B cell (primary cell): Measurements from ENCODE around the gene MEA1. TPM values are rescaled to one million over a fixed set of nuclear protein-coding genes. Genes with fewer than 3 reads are reported as not detected.
A peak's percentile ranks its signal among the peaks of the same experiment; 100 is the strongest.

Source experiments
- ATAC-seq: fragments of 200-7000 bp; cut with Tn5 transposase; one replicate; pipeline ENCODE4 v1.10.0; 2021; ENCODE audit warnings: low read depth, mild to moderate bottlenecking, moderate number of reproducible peaks, moderate library complexity
- CTCF ChIA-PET: fragments of 350-600 bp; sonication (Branson Sonifier 250); formaldehyde crosslinking; loops from one replicate; lab custom pipeline; 2021; ENCODE audit warnings: antibody characterized with exemption, inconsistent platforms; lab: Charles Lee
- POLR2A ChIA-PET: fragments of 350-600 bp; sonication (Branson Sonifier 250); formaldehyde crosslinking; loops from one replicate; lab custom pipeline; 2021; ENCODE audit warnings: antibody characterized with exemption; lab: Charles Lee
- DNase-seq: peaks from one replicate; pipeline ENCODE4 v3.0.0; 2013
- H2AFZ ChIP-seq: 2 replicates; pipeline ENCODE4 v1.6.1; 2012; ENCODE audit warnings: mild to moderate bottlenecking, low read depth, low read length; ENCODE audit not compliant: insufficient read depth, poor library complexity, severe bottlenecking
- H3K27ac ChIP-seq, 2 donors: 1 replicate in 1 of 2; 2 replicates in 1 of 2; pipeline ENCODE4 v1.5.1; 2012 to 2013; ENCODE audit warnings: low read length in 2 of 2, mild to moderate bottlenecking in 2 of 2, moderate library complexity in 1 of 2
- H3K27me3 ChIP-seq, 4 experiments: fragments of 200-600 bp in 1 of 4; sonication (generic) in 1 of 4; replicated peaks in 1 of 4; 1 replicate in 2 of 4; 2 replicates in 2 of 4; pipeline versions ENCODE4 v1.6.1 to v1.7.0; 2013 to 2016; ENCODE audit warnings: low read length in 3 of 4, mild to moderate bottlenecking in 2 of 4, mixed read lengths in 1 of 4, moderate library complexity in 1 of 4; ENCODE audit not compliant: insufficient read depth in 4 of 4, control insufficient read depth in 3 of 4; ENCODE audit errors: control extremely low read depth in 1 of 4
- H3K36me3 ChIP-seq, 2 experiments: replicated peaks in 1 of 2; 1 replicate in 1 of 2; 2 replicates in 1 of 2; pipeline versions ENCODE4 v1.6.1 to v1.7.1; 2013; ENCODE audit warnings: low read length in 1 of 2; ENCODE audit not compliant: insufficient read depth in 2 of 2, control insufficient read depth in 1 of 2; ENCODE audit errors: control extremely low read depth in 1 of 2, extremely low read depth in 1 of 2
- H3K4me1 ChIP-seq, 2 donors: fragments of 200-600 bp in 1 of 2; sonication (generic) in 1 of 2; 1 replicate in 1 of 2; 2 replicates in 1 of 2; pipeline versions ENCODE4 v1.5.1 to v1.6.1; 2013 to 2017; ENCODE audit warnings: low read length in 2 of 2; ENCODE audit not compliant: control insufficient read depth in 2 of 2, insufficient read depth in 2 of 2
- H3K4me2 ChIP-seq: replicated peaks from 2 replicates; pipeline ENCODE3; 2012; ENCODE audit warnings: mild to moderate bottlenecking, low read depth, low read length; ENCODE audit not compliant: poor library complexity, severe bottlenecking
- H3K4me3 ChIP-seq, 5 experiments: fragments of 200-600 bp in 1 of 5; sonication (generic) in 1 of 5; 1 replicate in 3 of 5; 2 replicates in 2 of 5; pipeline versions ENCODE4 v1.5.1 to v1.7.0; 2011 to 2016; ENCODE audit warnings: low read length in 4 of 5, mild to moderate bottlenecking in 4 of 5, low read depth in 2 of 5, control low read depth in 1 of 5, moderate library complexity in 1 of 5; ENCODE audit not compliant: insufficient read depth in 1 of 5; ENCODE audit errors: control extremely low read depth in 1 of 5, extremely low read depth in 1 of 5
- H3K79me2 ChIP-seq: fragments of 200-600 bp; sonication (generic); one replicate; pipeline ENCODE4 v1.6.0; 2016; ENCODE audit warnings: low read length; ENCODE audit not compliant: control insufficient read depth, insufficient read depth
- H3K9ac ChIP-seq: fragments of 200-600 bp; sonication (generic); 2 replicates; pipeline ENCODE4 v1.6.1; 2017; ENCODE audit warnings: mild to moderate bottlenecking, low read length, moderate library complexity
- H3K9me3 ChIP-seq, 3 donors: one replicate each; pipeline versions ENCODE4 v1.6.1 to v1.7.1; 2013; ENCODE audit warnings: low read length in 2 of 3; ENCODE audit not compliant: control insufficient read depth in 2 of 3, insufficient read depth in 1 of 3; ENCODE audit errors: control extremely low read depth in 1 of 3
- H4K20me1 ChIP-seq: 2 replicates; pipeline ENCODE4 v1.6.0; 2012; ENCODE audit warnings: mild to moderate bottlenecking, low read length; ENCODE audit not compliant: insufficient read depth, control insufficient read depth, poor library complexity, severe bottlenecking
- H3K27ac Mint-ChIP-seq: one replicate; pipeline ENCODE4 v1.8.0; 2021; ENCODE audit warnings: mixed read lengths
- H3K27me3 Mint-ChIP-seq: one replicate; pipeline ENCODE4 v1.8.0; 2021; ENCODE audit warnings: mixed read lengths
- H3K4me1 Mint-ChIP-seq: one replicate; pipeline ENCODE4 v1.8.0; 2021; ENCODE audit warnings: mixed read lengths
- H3K4me3 Mint-ChIP-seq: one replicate; pipeline ENCODE4 v1.8.0; 2021; ENCODE audit warnings: mixed read lengths
- H3K9me3 Mint-ChIP-seq: one replicate; pipeline ENCODE4 v1.8.0; 2022; ENCODE audit warnings: mixed read lengths; ENCODE audit not compliant: insufficient read depth
- EZH2 ChIP-seq: IDR thresholded peaks from 2 replicates; pipeline ENCODE4 v1.6.1; 2012; ENCODE audit warnings: borderline replicate concordance, low read depth, mild to moderate bottlenecking, moderate library complexity, low read length; ENCODE audit not compliant: insufficient read depth, poor library complexity, severe bottlenecking
- WGBS: methylation state at CpG from one replicate; pipeline ENCODE4 v1.1.5; 2013; ENCODE audit warnings: missing lambda C conversion rate; ENCODE audit not compliant: insufficient coverage; 5-methylcytosine and 5-hydroxymethylcytosine counted together
- intact Hi-C: fragments of 100-400 bp; cut with micrococcal nuclease; formaldehyde crosslinking; loops from one replicate; pipeline ENCODE4 v1.10.0; 2022
- polyA plus RNA-seq: library from polyadenylated mRNA; depleted of rRNA; stranded (reverse); fragments of >200 nt; gene quantifications from 2 replicates; pipeline ENCODE4 v1.2.3, GENCODE V29; 2012
- total RNA-seq, 2 donors: library from RNA; stranded (reverse); fragments of 120-200 nt in 1 of 2; gene quantifications; 1 replicate in 1 of 2; 2 replicates in 1 of 2; pipeline versions ENCODE4 v1.2.3 to v1.2.4, GENCODE V29; 2013 to 2022
- TF ChIP-seq, protein P1 (sequence below): fragments of 200-600 bp; IDR thresholded peaks from one replicate; pipeline ENCODE4 v1.8.0; 2022; ENCODE audit warnings: antibody characterized with exemption, mild to moderate bottlenecking

MEA1 gene
- total and polyA plus RNA-seq, 2 donors (not counting 1 experiment from before 2014, with no cell fraction given) = 35.7 to 36.7 TPM

- H3K9me3 Mint-ChIP-seq = no peaks in the 10 kb centered on the region
- Histone ChIP-seq H3K27me3 (no peaks in the 10 kb centered on the region), H4K20me1 (peaks cover 18% of the 10 kb centered on the region), H3K4me2 (no peak overlapping the region), H3K36me3 (peaks cover 1 to 52% of the 10 kb centered on the region in 2 experiments), H3K79me2 (peaks cover 61% of the 10 kb centered on the region), H3K4me1 (peaks cover 20 to 33% of the 10 kb centered on the region in 2 donors), H3K27ac (no peak overlapping the region), H3K4me3 (no peak overlapping the region), H3K9ac (no peak overlapping the region), H3K9me3 (no peaks in the 10 kb centered on the region), H2AFZ (no peak overlapping the region)
- WGBS = 94% methylated on average over 4 of the region's 6 CpGs
- ChIA-PET POLR2A (no interaction called here), CTCF (interaction anchor here (1.8 to 3.5 kb wide), 2 partner anchors 81 to 132 kb away, joined by 5 to 19 read pairs; partner anchors contain the start of gene CNPY3)
- DNase-seq = no peak
- H3K27me3 Mint-ChIP-seq = no peaks in the 10 kb centered on the region
- TF ChIP-seq EZH2 = no peak
- TF ChIP-seq, protein P1, sequence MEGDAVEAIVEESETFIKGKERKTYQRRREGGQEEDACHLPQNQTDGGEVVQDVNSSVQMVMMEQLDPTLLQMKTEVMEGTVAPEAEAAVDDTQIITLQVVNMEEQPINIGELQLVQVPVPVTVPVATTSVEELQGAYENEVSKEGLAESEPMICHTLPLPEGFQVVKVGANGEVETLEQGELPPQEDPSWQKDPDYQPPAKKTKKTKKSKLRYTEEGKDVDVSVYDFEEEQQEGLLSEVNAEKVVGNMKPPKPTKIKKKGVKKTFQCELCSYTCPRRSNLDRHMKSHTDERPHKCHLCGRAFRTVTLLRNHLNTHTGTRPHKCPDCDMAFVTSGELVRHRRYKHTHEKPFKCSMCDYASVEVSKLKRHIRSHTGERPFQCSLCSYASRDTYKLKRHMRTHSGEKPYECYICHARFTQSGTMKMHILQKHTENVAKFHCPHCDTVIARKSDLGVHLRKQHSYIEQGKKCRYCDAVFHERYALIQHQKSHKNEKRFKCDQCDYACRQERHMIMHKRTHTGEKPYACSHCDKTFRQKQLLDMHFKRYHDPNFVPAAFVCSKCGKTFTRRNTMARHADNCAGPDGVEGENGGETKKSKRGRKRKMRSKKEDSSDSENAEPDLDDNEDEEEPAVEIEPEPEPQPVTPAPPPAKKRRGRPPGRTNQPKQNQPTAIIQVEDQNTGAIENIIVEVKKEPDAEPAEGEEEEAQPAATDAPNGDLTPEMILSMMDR = no peak
- H3K4me1 Mint-ChIP-seq = peaks cover 50% of the 10 kb centered on the region
- peak overlapping the region; percentile 6 for H3K4me3 Mint-ChIP-seq
- no peak overlapping the region for H3K27ac Mint-ChIP-seq
- intact Hi-C loops = loop anchor here (5.0 kb wide), 1 partner anchor 416 kb away; the partner anchor contains the start of gene ABCC10
- ATAC-seq = no peak
These were observed 2.5 kb downstream of the MEA1 start for GRCh38 chr6:43011207-43011606.

DNA sequence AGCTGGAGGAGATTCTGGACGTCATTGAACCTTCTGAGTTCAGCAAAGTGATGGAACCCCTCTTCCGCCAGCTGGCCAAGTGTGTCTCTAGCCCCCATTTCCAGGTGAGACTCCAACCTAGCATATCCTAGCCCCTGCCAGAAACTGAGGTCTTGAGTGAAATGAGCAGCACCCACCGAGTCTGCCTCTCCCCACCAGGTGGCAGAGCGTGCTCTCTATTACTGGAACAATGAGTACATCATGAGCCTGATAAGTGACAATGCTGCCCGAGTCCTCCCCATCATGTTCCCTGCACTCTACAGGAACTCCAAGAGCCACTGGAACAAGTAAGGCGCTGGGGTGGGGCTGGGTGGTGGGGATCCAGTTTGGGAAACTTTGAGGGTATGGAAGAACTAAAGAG, 4.6 kb downstream of the MEA1 start:
- Mint-ChIP-seq H3K27ac (peak overlapping the region; percentile 21), H3K27me3 (no peaks in the 10 kb centered on the region), H3K4me1 (peaks cover 34% of the 10 kb centered on the region), H3K4me3 (no peak overlapping the region), H3K9me3 (no peaks in the 10 kb centered on the region)
- Histone ChIP-seq H3K79me2 (peaks cover 52% of the 10 kb centered on the region), H3K4me3 (no peak overlapping the region), H3K4me2 (no peak overlapping the region), H4K20me1 (peaks cover under 1% of the 10 kb centered on the region), H3K36me3 (peaks cover 1 to 55% of the 10 kb centered on the region in 2 experiments), H3K27ac (peak overlapping the region in 1 of 2 donors; percentile 40), H3K9ac (no peak overlapping the region), H3K4me1 (peaks cover 10 to 21% of the 10 kb centered on the region in 2 donors), H2AFZ (no peak overlapping the region), H3K9me3 (no peaks in the 10 kb centered on the region), H3K27me3 (no peaks in the 10 kb centered on the region)
- no peak for ATAC-seq
- intact Hi-C loops = loop anchor here (5.0 kb wide), 1 partner anchor 133 kb away; no protein-coding TSS in a partner anchor
- peak; percentile 41 for DNase-seq
- ChIA-PET CTCF (interaction anchor here (0.6 to 3.5 kb wide), 6 partner anchors 10 to 497 kb away, joined by 3 to 19 read pairs (median 3); no protein-coding TSS in a partner anchor), POLR2A (no interaction called here)
- WGBS = 86% methylated on average over 4 of the region's 6 CpGs
- TF ChIP-seq, protein P1 = peak; percentile 48
- TF ChIP-seq EZH2 = no peak
